ENCODE results near the gene MAP6D1.

MAP6D1 gene

GRCh38 chr3:183766745-183767606 is 58.4 kb downstream of the MAP6D1 start:
- H3K4me3 ChIP-seq (ENCODE audit: low read depth, low read length), result no peak overlapping the region
- DNase-seq (ENCODE audit: low read depth), result peak; percentile 39
- TF ChIP-seq CTCF (IDR thresholded peaks at IDR 0.05; ENCODE audit: low read depth, low read length, missing control alignments), result peak; percentile 86

- no peak for DNase-seq (ENCODE audit: low read depth)
- H3K4me3 ChIP-seq (ENCODE audit: low read depth, low read length), result no peak overlapping the region
- no peak for TF ChIP-seq CTCF (IDR thresholded peaks at IDR 0.05; ENCODE audit: low read depth, low read length, missing control alignments)
These were observed 59.3 kb downstream of the MAP6D1 start for GRCh38 chr3:183766107-183766506.

All from GM12864 (cell line).